Tibial artery (tissue), 4 donors: ENCODE measurements around the gene MAT2A.

Experiments used
- DNase-seq, 2 donors: peaks; one replicate each; pipeline ENCODE4 v3.0.0-alpha.2; 2019
- H3K27ac ChIP-seq, 2 donors: fragments of 200-600 bp; sonication (generic) in 1 of 2; 1 replicate in 1 of 2; 2 replicates in 1 of 2; pipeline ENCODE4 v1.5.1; 2018 to 2019; ENCODE audit warnings: mild to moderate bottlenecking in 1 of 2
- H3K27me3 ChIP-seq, 2 donors: fragments of 200-600 bp; sonication (generic) in 1 of 2; one replicate each; pipeline versions ENCODE4 v1.5.1 to v1.6.0; 2016 to 2019
- H3K36me3 ChIP-seq, 3 donors: fragments of 200-600 bp; sonication (generic) in 2 of 3; one replicate each; pipeline ENCODE4 v1.5.1; 2016 to 2019; ENCODE audit warnings: mild to moderate bottlenecking in 2 of 3
- H3K4me1 ChIP-seq, 4 donors: fragments of 200-600 bp; sonication (generic) in 2 of 4; 1 replicate in 3 of 4; 2 replicates in 1 of 4; pipeline ENCODE4 v1.5.1; 2016 to 2019
- H3K4me3 ChIP-seq, 2 donors: fragments of 200-600 bp; sonication (generic) in 1 of 2; 1 replicate in 1 of 2; 2 replicates in 1 of 2; pipeline ENCODE4 v1.5.1; 2018 to 2019; ENCODE audit warnings: mild to moderate bottlenecking in 2 of 2
- H3K9me3 ChIP-seq, 3 donors: fragments of 200-600 bp; sonication (generic) in 1 of 3; one replicate each; pipeline ENCODE4 v1.5.1; 2016 to 2019
- CTCF ChIP-seq, 2 experiments: fragments of 200-600 bp in 1 of 2; fragments of 450-650 bp in 1 of 2; IDR thresholded peaks; one replicate each; pipeline ENCODE4 v1.5.1; 2017 to 2019; ENCODE audit warnings: antibody characterized with exemption in 2 of 2, mild to moderate bottlenecking in 1 of 2, moderate library complexity in 1 of 2
- intact Hi-C: fragments of 100-400 bp; cut with DNase I; formaldehyde crosslinking; loops from one replicate; pipeline ENCODE4 v1.15.0; 2023; ENCODE audit warnings: low total_unique reads

The MAT2A gene

DNA sequence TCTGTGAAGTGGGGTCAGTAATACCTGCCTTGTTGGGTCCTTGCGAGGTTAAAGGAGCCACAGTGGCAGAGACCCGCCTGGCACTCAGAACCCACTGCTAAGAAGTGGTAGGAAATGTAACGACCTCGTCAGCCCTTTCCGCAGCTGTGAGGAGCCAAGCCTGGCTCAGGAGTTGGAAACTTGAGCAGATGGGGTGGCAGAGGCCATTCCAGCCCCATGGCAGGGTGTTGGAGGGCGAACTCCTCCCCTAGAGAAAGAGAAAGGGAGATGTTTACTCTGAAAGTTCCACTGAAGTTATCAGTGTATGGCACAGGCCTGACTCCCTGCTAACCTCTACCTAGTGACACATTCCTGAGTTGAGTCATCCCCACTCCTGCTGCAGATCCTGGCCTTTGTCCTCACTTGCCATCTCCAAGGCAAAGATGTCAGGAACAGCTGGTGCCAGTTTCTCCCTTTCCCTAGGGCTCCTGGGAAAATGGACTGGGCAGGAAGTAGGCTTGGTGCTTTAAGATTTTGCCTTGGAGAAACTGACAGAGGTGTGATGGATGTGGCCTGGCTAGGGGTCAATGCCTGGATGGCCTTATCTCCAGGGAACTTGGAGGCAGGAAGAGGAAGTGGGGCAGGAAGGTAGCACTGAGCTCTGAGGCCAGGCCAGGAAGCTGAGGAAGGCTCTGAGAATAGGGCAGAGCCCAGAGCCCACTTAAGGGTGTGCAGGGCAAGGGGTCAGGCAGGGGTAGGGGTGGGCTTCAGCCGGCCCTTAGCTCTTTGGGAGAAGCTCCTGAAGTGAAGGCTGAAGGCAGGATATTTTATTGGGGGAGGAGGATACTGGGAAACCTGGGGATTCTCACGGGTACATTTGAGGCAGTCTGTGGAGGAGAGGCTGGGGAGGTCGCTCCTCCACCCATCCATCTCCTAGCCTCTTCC is 46.2 kb downstream of the MAT2A start:
- intact Hi-C loops: no loop called here
- Histone ChIP-seq H3K27ac (peak overlapping the region; percentile 82 to 84), H3K27me3 (no peaks in the 10 kb centered on the region), H3K9me3 (no peaks in the 10 kb centered on the region), H3K36me3 (peaks cover 0 to 7% (median 0%) of the 10 kb centered on the region in 3 donors), H3K4me1 (peaks cover 0 to 57% (median 28%) of the 10 kb centered on the region in 4 donors), H3K4me3 (peak overlapping the region; percentile 64 to 83)
- no peak for DNase-seq
- TF ChIP-seq CTCF (IDR thresholded peaks at IDR 0.05): no peak

DNA sequence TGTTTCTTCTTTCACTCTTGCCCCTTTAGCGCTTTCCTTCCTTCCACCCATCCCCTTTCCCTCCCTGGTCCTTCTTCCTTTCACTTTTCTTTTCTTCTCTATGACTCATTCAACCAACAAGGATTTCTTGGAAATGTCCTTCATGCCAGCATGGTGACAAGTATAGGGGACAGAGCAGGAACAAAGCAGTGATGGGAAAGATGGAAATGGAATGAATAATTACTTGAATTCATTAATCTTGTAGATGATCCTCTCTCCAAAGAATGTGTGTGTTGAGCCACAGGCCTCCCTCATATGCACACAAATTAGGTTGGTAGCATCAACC is 46.8 kb downstream of the MAT2A start:
- H3K36me3 ChIP-seq: peaks cover 0 to 7% (median 0%) of the 10 kb centered on the region in 3 donors
- no peak for DNase-seq
- intact Hi-C loops: no loop called here
- TF ChIP-seq CTCF (IDR thresholded peaks at IDR 0.05): no peak
- H3K9me3 ChIP-seq: no peaks in the 10 kb centered on the region
- H3K27ac ChIP-seq: peak overlapping the region; percentile 82 to 84
- peak overlapping the region in 1 of 2 donors; percentile 83 for H3K4me3 ChIP-seq
- H3K27me3 ChIP-seq: no peaks in the 10 kb centered on the region
- peaks cover 0 to 61% (median 31%) of the 10 kb centered on the region in 4 donors for H3K4me1 ChIP-seq

- no peaks in the 10 kb centered on the region for H3K9me3 ChIP-seq
- intact Hi-C loops: no loop called here
- DNase-seq: no peak
Measured at GRCh38 chr2:85588236-85588635, 49.3 kb downstream of the MAT2A start.

DNA sequence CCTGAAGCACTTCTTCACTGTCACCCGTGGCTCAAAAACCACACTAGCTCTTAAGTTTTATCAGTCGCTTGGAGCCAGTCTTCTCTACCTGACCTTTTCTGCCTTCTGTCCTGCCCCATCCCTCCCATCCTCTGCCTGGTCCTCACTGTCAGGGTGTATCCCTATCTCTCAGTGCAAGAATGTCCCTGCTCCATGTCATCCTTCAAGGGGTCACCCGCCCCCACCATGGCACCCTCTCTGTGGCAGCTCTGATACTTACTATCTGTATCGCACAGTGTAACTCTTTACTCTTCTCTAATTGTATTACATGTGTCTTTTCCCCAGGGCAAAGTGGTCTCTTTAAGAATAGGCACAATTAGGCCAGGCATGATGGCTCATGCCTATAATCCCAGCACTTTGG is 49.7 kb downstream of the MAT2A start:
- no peak for TF ChIP-seq CTCF (IDR thresholded peaks at IDR 0.05)
- Histone ChIP-seq H3K4me3 (no peak overlapping the region), H3K36me3 (no peaks in the 10 kb centered on the region), H3K27ac (peak overlapping the region; percentile 52 to 64), H3K4me1 (peaks cover 0 to 73% (median 38%) of the 10 kb centered on the region in 4 donors), H3K9me3 (no peaks in the 10 kb centered on the region), H3K27me3 (no peaks in the 10 kb centered on the region)
- DNase-seq: no peak
- intact Hi-C loops: no loop called here

More at GRCh38 chr2:85588236-85588635, 49.3 kb downstream of the MAT2A start:
- Histone ChIP-seq H3K27me3 (no peaks in the 10 kb centered on the region), H3K36me3 (no peaks in the 10 kb centered on the region), H3K4me3 (no peak overlapping the region), H3K4me1 (peaks cover 0 to 73% (median 38%) of the 10 kb centered on the region in 4 donors), H3K27ac (peak overlapping the region; percentile 52 to 64)
- TF ChIP-seq CTCF (IDR thresholded peaks at IDR 0.05): no peak

- Histone ChIP-seq H3K4me1 (peaks cover 0 to 69% (median 40%) of the 10 kb centered on the region in 4 donors), H3K4me3 (no peak overlapping the region), H3K9me3 (no peaks in the 10 kb centered on the region), H3K27me3 (no peaks in the 10 kb centered on the region), H3K27ac (peak overlapping the region; percentile 52 to 64), H3K36me3 (no peaks in the 10 kb centered on the region)
- DNase-seq: peak in 1 of 2 donors; percentile 58
- no peak for TF ChIP-seq CTCF (IDR thresholded peaks at IDR 0.05)
- intact Hi-C loops: no loop called here
Measured at GRCh38 chr2:85589181-85589580, 50.2 kb downstream of the MAT2A start.
